Neutrophil (primary cell): ENCODE measurements around the gene CIDEC.

Experiments
- H3K27ac ChIP-seq: fragments of 200-600 bp; sonication (generic); 2 replicates; pipeline ENCODE4 v1.5.1; 2016; ENCODE audit warnings: mild to moderate bottlenecking, moderate library complexity
- H3K27me3 ChIP-seq: fragments of 200-600 bp; sonication (generic); 2 replicates; pipeline ENCODE4 v1.6.0; 2016; ENCODE audit warnings: mild to moderate bottlenecking
- H3K36me3 ChIP-seq: fragments of 200-600 bp; sonication (generic); 2 replicates; pipeline ENCODE4 v1.5.1; 2017
- H3K4me1 ChIP-seq, 2 experiments: fragments of 200-600 bp in 1 of 2; sonication (generic) in 1 of 2; 1 replicate in 1 of 2; 2 replicates in 1 of 2; pipeline versions ENCODE4 v1.5.1 to v1.6.1; 2013 to 2016; ENCODE audit warnings: low read depth in 1 of 2, low read length in 1 of 2, mild to moderate bottlenecking in 1 of 2, moderate library complexity in 1 of 2; ENCODE audit not compliant: control insufficient read depth in 1 of 2, insufficient read depth in 1 of 2
- H3K4me3 ChIP-seq, 2 experiments: fragments of 200-600 bp in 1 of 2; sonication (generic) in 1 of 2; 1 replicate in 1 of 2; 2 replicates in 1 of 2; pipeline ENCODE4 v1.5.1; 2013 to 2016; ENCODE audit warnings: low read depth in 1 of 2, low read length in 1 of 2, mild to moderate bottlenecking in 1 of 2, moderate library complexity in 1 of 2
- H3K9me3 ChIP-seq: fragments of 200-600 bp; sonication (generic); 2 replicates; pipeline ENCODE4 v1.5.1; 2016
- CTCF ChIP-seq: fragments of 200-600 bp; sonication (generic); IDR thresholded peaks from 2 replicates; pipeline ENCODE4 v1.5.1; 2016; ENCODE audit warnings: antibody characterized with exemption

The CIDEC gene

GRCh38 chr3:9837701-9838582 lies 42.1 kb downstream of the CIDEC start:
- peaks cover 12 to 14% of the 10 kb centered on the region in 2 experiments for H3K4me1 ChIP-seq
- no peaks in the 10 kb centered on the region for H3K9me3 ChIP-seq
- no peak overlapping the region for H3K4me3 ChIP-seq
- peaks cover 56% of the 10 kb centered on the region for H3K36me3 ChIP-seq
- H3K27ac ChIP-seq = peak overlapping the region; percentile 25
- no peaks in the 10 kb centered on the region for H3K27me3 ChIP-seq
- no peak for TF ChIP-seq CTCF

GRCh38 chr3:9834520-9835380 lies 45.3 kb downstream of the CIDEC start:
- H3K9me3 ChIP-seq = no peaks in the 10 kb centered on the region
- no peak for TF ChIP-seq CTCF
- H3K27me3 ChIP-seq = no peaks in the 10 kb centered on the region
- peaks cover 10 to 11% of the 10 kb centered on the region in 2 experiments for H3K4me1 ChIP-seq
- H3K36me3 ChIP-seq = peaks cover 77% of the 10 kb centered on the region
- H3K4me3 ChIP-seq = no peak overlapping the region
- no peak overlapping the region for H3K27ac ChIP-seq

GRCh38 chr3:9833078-9833477 lies 47.0 kb downstream of the CIDEC start:
- H3K4me1 ChIP-seq = peaks cover 5% of the 10 kb centered on the region in 2 experiments
- no peak overlapping the region for H3K27ac ChIP-seq
- H3K4me3 ChIP-seq = no peak overlapping the region
- H3K9me3 ChIP-seq = no peaks in the 10 kb centered on the region
- no peaks in the 10 kb centered on the region for H3K27me3 ChIP-seq
- peaks cover 82% of the 10 kb centered on the region for H3K36me3 ChIP-seq
- TF ChIP-seq CTCF = no peak

- Histone ChIP-seq H3K9me3 (no peaks in the 10 kb centered on the region), H3K36me3 (peaks cover 93% of the 10 kb centered on the region), H3K4me1 (no peaks in the 10 kb centered on the region), H3K27me3 (no peaks in the 10 kb centered on the region), H3K27ac (no peak overlapping the region), H3K4me3 (no peak overlapping the region)
- no peak for TF ChIP-seq CTCF
Measured at GRCh38 chr3:9831253-9831652, 48.8 kb downstream of the CIDEC start.

- no peak overlapping the region for H3K27ac ChIP-seq
- no peak for TF ChIP-seq CTCF
- H3K9me3 ChIP-seq = no peaks in the 10 kb centered on the region
- H3K27me3 ChIP-seq = no peaks in the 10 kb centered on the region
- no peaks in the 10 kb centered on the region for H3K4me1 ChIP-seq
- peaks cover 84% of the 10 kb centered on the region for H3K36me3 ChIP-seq
- no peak overlapping the region for H3K4me3 ChIP-seq
Measured at GRCh38 chr3:9828801-9829755, 51.0 kb downstream of the CIDEC start.
